GM04503 (cell line): Measurements from ENCODE around the gene UHRF1.
A peak's percentile ranks its signal among the peaks of the same experiment; 100 is the strongest.
"Not testable (repeated sequence)": the region's sequence is repeated elsewhere in the genome, so short reads cannot be mapped to it uniquely, and the experiment has no call there.

Source experiments
- DNase-seq: peaks from one replicate; pipeline ENCODE4 v3.0.0-alpha.2; 2012; ENCODE audit warnings: low read depth

UHRF1 gene

GRCh38 chr19:4900879-4901278 lies 8.4 kb upstream of the UHRF1 start:
- not testable (repeated sequence) for DNase-seq

- DNase-seq, result no peak
Observed at GRCh38 chr19:4902796-4903195, 6.5 kb upstream of the UHRF1 start, which contains the start of gene ARRDC5. TSS of gene ARRDC5 (minus strand) at chr19:4902896. CDS start at chr19:4902825, 71 bp downstream.

GRCh38 chr19:4904481-4904880 lies 4.8 kb upstream of the UHRF1 start:
- DNase-seq, result no peak

- DNase-seq, result no peak
Observed at GRCh38 chr19:4906963-4907362, 2.3 kb upstream of the UHRF1 start.

GRCh38 chr19:4908360-4908759 lies 941 bp upstream of the UHRF1 start:
- no peak for DNase-seq

- DNase-seq, result no peak
Observed at GRCh38 chr19:4908781-4909155, 533 bp upstream of the UHRF1 start.

GRCh38 chr19:4909897-4910593 lies 744 bp downstream of the UHRF1 start:
- DNase-seq, result no peak

- DNase-seq, result no peak
Observed at GRCh38 chr19:4910594-4911281, 1.4 kb downstream of the UHRF1 start.

- DNase-seq, result no peak
Observed at GRCh38 chr19:4911314-4911713, 2.0 kb downstream of the UHRF1 start.

- DNase-seq, result peak; percentile 99
Observed at GRCh38 chr19:4911786-4912672, 2.7 kb downstream of the UHRF1 start.

GRCh38 chr19:4913996-4914735 lies 4.9 kb downstream of the UHRF1 start:
- DNase-seq, result no peak

- DNase-seq, result no peak
Observed at GRCh38 chr19:4914736-4915501, 5.6 kb downstream of the UHRF1 start.

GRCh38 chr19:4916292-4917082 lies 7.2 kb downstream of the UHRF1 start:
- no peak for DNase-seq

- no peak for DNase-seq
Observed at GRCh38 chr19:4922530-4923275, 13.4 kb downstream of the UHRF1 start.

GRCh38 chr19:4923276-4923747 lies 14.0 kb downstream of the UHRF1 start:
- no peak for DNase-seq

GRCh38 chr19:4929186-4929585 lies 19.9 kb downstream of the UHRF1 start:
- no peak for DNase-seq

GRCh38 chr19:4930664-4931063 lies 21.4 kb downstream of the UHRF1 start:
- no peak for DNase-seq

GRCh38 chr19:4932711-4933110 lies 23.4 kb downstream of the UHRF1 start:
- no peak for DNase-seq

GRCh38 chr19:4933528-4933927 lies 24.2 kb downstream of the UHRF1 start:
- no peak for DNase-seq

- DNase-seq, result no peak
Observed at GRCh38 chr19:4935444-4935843, 26.1 kb downstream of the UHRF1 start.
